DND-41 (cell line): Measurements from ENCODE around the gene ATF7IP2.

ENCODE experiments used
- EZH2 ChIP-seq: IDR thresholded peaks from 3 replicates; pipeline ENCODE4 v1.6.1; 2012; ENCODE audit warnings: borderline replicate concordance, low read depth, mild to moderate bottlenecking, moderate library complexity, low read length, inconsistent platforms; ENCODE audit not compliant: severe bottlenecking
- TF ChIP-seq, protein P1 (sequence below): IDR thresholded peaks from 2 replicates; pipeline ENCODE4 v1.5.1; 2012; ENCODE audit warnings: borderline replicate concordance, low read length, moderate library complexity, mild to moderate bottlenecking; ENCODE audit not compliant: poor library complexity, severe bottlenecking; ENCODE audit errors: extremely low read depth

GRCh38 chr16:10465821-10466220 is 80.0 kb downstream of the ATF7IP2 start:
- TF ChIP-seq, protein P1, sequence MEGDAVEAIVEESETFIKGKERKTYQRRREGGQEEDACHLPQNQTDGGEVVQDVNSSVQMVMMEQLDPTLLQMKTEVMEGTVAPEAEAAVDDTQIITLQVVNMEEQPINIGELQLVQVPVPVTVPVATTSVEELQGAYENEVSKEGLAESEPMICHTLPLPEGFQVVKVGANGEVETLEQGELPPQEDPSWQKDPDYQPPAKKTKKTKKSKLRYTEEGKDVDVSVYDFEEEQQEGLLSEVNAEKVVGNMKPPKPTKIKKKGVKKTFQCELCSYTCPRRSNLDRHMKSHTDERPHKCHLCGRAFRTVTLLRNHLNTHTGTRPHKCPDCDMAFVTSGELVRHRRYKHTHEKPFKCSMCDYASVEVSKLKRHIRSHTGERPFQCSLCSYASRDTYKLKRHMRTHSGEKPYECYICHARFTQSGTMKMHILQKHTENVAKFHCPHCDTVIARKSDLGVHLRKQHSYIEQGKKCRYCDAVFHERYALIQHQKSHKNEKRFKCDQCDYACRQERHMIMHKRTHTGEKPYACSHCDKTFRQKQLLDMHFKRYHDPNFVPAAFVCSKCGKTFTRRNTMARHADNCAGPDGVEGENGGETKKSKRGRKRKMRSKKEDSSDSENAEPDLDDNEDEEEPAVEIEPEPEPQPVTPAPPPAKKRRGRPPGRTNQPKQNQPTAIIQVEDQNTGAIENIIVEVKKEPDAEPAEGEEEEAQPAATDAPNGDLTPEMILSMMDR: no peak
- no peak for TF ChIP-seq EZH2
